Astrocyte (in vitro differentiated cells and primary cell): ENCODE measurements around the gene SLC22A5. TPM values are rescaled to one million over a fixed set of nuclear protein-coding genes. Genes with fewer than 3 reads are reported as not detected.

Source experiments
- DNase-seq: peaks from one replicate; pipeline ENCODE4 v3.0.0-alpha.2; 2010; ENCODE audit warnings: low read depth
- FAIRE-seq: peaks from 2 replicates; lab custom pipeline; 2011; peaks lifted over from hg19 to GRCh38; lab: Jason Lieb, UNC
- H2AFZ ChIP-seq: 2 replicates; pipeline ENCODE4 v1.6.0; 2012; ENCODE audit warnings: low read depth, low read length, inconsistent platforms
- H3K27ac ChIP-seq: 2 replicates; pipeline ENCODE4 v1.5.1; 2011; ENCODE audit warnings: low read depth, low read length, inconsistent platforms
- H3K27me3 ChIP-seq: 2 replicates; pipeline ENCODE4 v1.6.0; 2011; ENCODE audit warnings: low read length, inconsistent platforms; ENCODE audit not compliant: insufficient read depth
- H3K36me3 ChIP-seq: 2 replicates; pipeline ENCODE4 v1.5.1; 2011; ENCODE audit warnings: low read length, inconsistent platforms; ENCODE audit not compliant: insufficient read depth
- H3K4me1 ChIP-seq: 2 replicates; pipeline ENCODE4 v1.5.1; 2011; ENCODE audit warnings: low read length, inconsistent platforms; ENCODE audit not compliant: insufficient read depth
- H3K4me2 ChIP-seq: 2 replicates; pipeline ENCODE4 v1.6.0; 2012; ENCODE audit warnings: low read length, inconsistent platforms
- H3K4me3 ChIP-seq: 2 replicates; pipeline ENCODE4 v1.5.1; 2011; ENCODE audit warnings: low read depth, mild to moderate bottlenecking, low read length, inconsistent platforms; ENCODE audit not compliant: insufficient read depth
- H3K79me2 ChIP-seq: 2 replicates; pipeline ENCODE4 v1.6.0; 2012; ENCODE audit warnings: mild to moderate bottlenecking, low read length, inconsistent platforms; ENCODE audit not compliant: insufficient read depth
- H3K9ac ChIP-seq: 2 replicates; pipeline ENCODE4 v1.6.0; 2012; ENCODE audit warnings: mild to moderate bottlenecking, low read length, inconsistent platforms
- H3K9me3 ChIP-seq: 2 replicates; pipeline ENCODE4 v1.5.1; 2012; ENCODE audit warnings: low read depth, mild to moderate bottlenecking, low read length, inconsistent platforms; ENCODE audit not compliant: insufficient read depth
- H4K20me1 ChIP-seq: 2 replicates; pipeline ENCODE4 v1.6.0; 2012; ENCODE audit warnings: low read length, inconsistent platforms; ENCODE audit not compliant: insufficient read depth
- H3K27ac Mint-ChIP-seq: one replicate; pipeline ENCODE4 v1.8.0; 2021; ENCODE audit warnings: mild to moderate bottlenecking, mixed read lengths; ENCODE audit not compliant: unreplicated experiment
- H3K27me3 Mint-ChIP-seq: one replicate; pipeline ENCODE4 v1.8.0; 2021; ENCODE audit warnings: low read depth, mixed read lengths; ENCODE audit not compliant: unreplicated experiment
- H3K36me3 Mint-ChIP-seq: one replicate; pipeline ENCODE4 v1.8.0; 2021; ENCODE audit warnings: low read depth, mixed read lengths; ENCODE audit not compliant: unreplicated experiment
- H3K4me1 Mint-ChIP-seq: one replicate; pipeline ENCODE4 v1.8.0; 2021; ENCODE audit warnings: low read depth, mixed read lengths; ENCODE audit not compliant: unreplicated experiment
- H3K4me3 Mint-ChIP-seq: one replicate; pipeline ENCODE4 v1.8.0; 2021; ENCODE audit warnings: mild to moderate bottlenecking, moderate library complexity, mixed read lengths; ENCODE audit not compliant: unreplicated experiment
- H3K9me3 Mint-ChIP-seq: one replicate; pipeline ENCODE4 v1.8.0; 2021; ENCODE audit warnings: mild to moderate bottlenecking, mixed read lengths; ENCODE audit not compliant: unreplicated experiment
- CTCF ChIP-seq: IDR thresholded peaks from 2 replicates; pipeline ENCODE4 v1.5.1; 2011; ENCODE audit warnings: low read depth, mild to moderate bottlenecking, inconsistent platforms, low read length, moderate library complexity; ENCODE audit not compliant: insufficient read depth
- EZH2 ChIP-seq: IDR thresholded peaks from 2 replicates; pipeline ENCODE4 v1.6.1; 2012; ENCODE audit warnings: mild to moderate bottlenecking, low read length, inconsistent platforms; ENCODE audit not compliant: insufficient read depth
- total RNA-seq: library from RNA; stranded (reverse); gene quantifications from 2 replicates; pipeline ENCODE4 v1.2.1, GENCODE V29; 2021

Gene SLC22A5
- total RNA-seq, 1 donor from 2014 or later = 8.3 TPM

GRCh38 chr5:132386644-132387286 is 17.3 kb downstream of the SLC22A5 start:
- Histone ChIP-seq H3K36me3 (no peaks in the 10 kb centered on the region), H3K9me3 (no peaks in the 10 kb centered on the region), H3K79me2 (no peaks in the 10 kb centered on the region), H2AFZ (no peak overlapping the region), H3K27ac (peak overlapping the region; percentile 92), H3K9ac (peak overlapping the region; percentile 75), H4K20me1 (no peaks in the 10 kb centered on the region), H3K4me2 (peak overlapping the region; percentile 10), H3K27me3 (no peaks in the 10 kb centered on the region), H3K4me1 (peaks cover 43% of the 10 kb centered on the region), H3K4me3 (no peak overlapping the region)
- Mint-ChIP-seq H3K36me3 (peaks cover 2% of the 10 kb centered on the region), H3K27me3 (no peaks in the 10 kb centered on the region), H3K4me1 (peaks cover 51% of the 10 kb centered on the region), H3K9me3 (no peaks in the 10 kb centered on the region), H3K27ac (peak overlapping the region; percentile 59), H3K4me3 (no peak overlapping the region)
- no peak for FAIRE-seq
- DNase-seq = peak; percentile 40
- TF ChIP-seq CTCF (peak; percentile 82), EZH2 (no peak)

DNA sequence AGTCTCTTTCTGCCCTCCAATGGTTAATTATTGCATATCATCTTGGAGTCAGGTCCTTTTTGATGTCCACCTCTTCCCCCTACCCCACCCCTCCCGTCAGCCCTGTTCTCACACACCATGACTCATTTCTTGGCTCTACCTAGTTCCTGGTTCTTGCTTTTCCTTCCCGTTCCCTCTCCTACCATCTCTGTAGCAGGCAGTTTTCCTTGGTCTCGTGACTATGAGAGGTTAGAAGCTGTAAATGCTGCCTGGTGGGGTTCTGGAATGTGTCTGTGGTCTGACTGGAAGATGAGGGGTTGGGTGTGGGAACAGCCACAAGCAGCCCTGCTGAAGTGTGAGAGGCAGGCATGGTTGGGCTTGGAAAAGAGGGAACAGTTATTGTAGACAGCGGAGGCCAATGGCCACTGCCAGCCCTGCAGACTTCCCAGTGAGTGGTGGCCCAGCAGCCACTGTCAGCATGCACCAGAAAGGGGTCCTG is 18.2 kb downstream of the SLC22A5 start:
- Mint-ChIP-seq H3K27ac (peak overlapping the region; percentile 98), H3K4me3 (peak overlapping the region; percentile 63), H3K4me1 (peaks cover 53% of the 10 kb centered on the region), H3K9me3 (no peaks in the 10 kb centered on the region), H3K36me3 (peaks cover 4% of the 10 kb centered on the region), H3K27me3 (no peaks in the 10 kb centered on the region)
- Histone ChIP-seq H2AFZ (no peak overlapping the region), H3K4me1 (peaks cover 43% of the 10 kb centered on the region), H3K27me3 (no peaks in the 10 kb centered on the region), H3K4me3 (peak overlapping the region; percentile 16), H3K4me2 (peak overlapping the region; percentile 82), H4K20me1 (no peaks in the 10 kb centered on the region), H3K79me2 (no peaks in the 10 kb centered on the region), H3K9ac (peak overlapping the region; percentile 75), H3K36me3 (no peaks in the 10 kb centered on the region), H3K9me3 (no peaks in the 10 kb centered on the region), H3K27ac (peak overlapping the region; percentile 92)
- DNase-seq (peak; percentile 100), FAIRE-seq (peak; percentile 93)
- TF ChIP-seq EZH2 (no peak), CTCF (no peak)
